RWPE1 (cell line): ENCODE data around the gene ABR.
"Not testable (repeated sequence)": the region's sequence is repeated elsewhere in the genome, so short reads cannot be mapped to it uniquely, and the experiment has no call there.

Experiments
- CTCF ChIA-PET: fragments of 350-600 bp; sonication (Branson Sonifier 250); formaldehyde crosslinking; extraction: SDS; loops from one replicate; lab custom pipeline; 2021; lab: Yijun Ruan, JAX
- POLR2A ChIA-PET: fragments of 400-600 bp; formaldehyde crosslinking; extraction: SDS; loops from one replicate; lab custom pipeline; 2020; ENCODE audit warnings: antibody characterized with exemption; ENCODE audit not compliant: low non-redundant PET; lab: Yijun Ruan, JAX
- DNase-seq: peaks from one replicate; pipeline ENCODE4 v3.0.0; 2012; ENCODE audit warnings: low spot score
- H3K27ac ChIP-seq: fragments of 450-650 bp; 2 replicates; pipeline ENCODE4 v1.5.1; 2017
- TF ChIP-seq, protein P1 (sequence below): fragments of 450-650 bp; conservative IDR thresholded peaks from 2 replicates; pipeline ENCODE4 v1.5.1; 2017; ENCODE audit warnings: low read depth, mild to moderate bottlenecking

Gene ABR

DNA sequence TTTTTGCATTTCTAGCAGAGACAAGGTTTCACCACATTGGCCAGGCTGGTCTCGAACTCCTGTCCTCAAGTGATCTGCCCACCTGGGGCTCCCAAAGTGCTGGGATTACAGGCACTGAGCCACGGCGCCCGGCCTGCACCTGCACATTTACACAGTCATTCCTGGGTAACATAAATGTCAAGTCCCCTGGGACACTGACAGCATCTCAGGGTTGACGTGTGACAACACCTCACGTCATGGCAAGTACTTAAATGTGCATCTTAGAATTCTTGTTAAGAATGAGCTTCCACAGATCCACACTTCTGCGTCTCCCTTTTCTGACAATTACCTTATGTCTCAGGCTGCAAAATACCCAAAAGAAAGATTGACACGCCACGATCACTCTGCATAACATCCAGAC, 80.5 kb downstream of the ABR start:
- ChIA-PET CTCF (no interaction called here), POLR2A (no interaction called here)
- DNase-seq: no peak
- TF ChIP-seq, protein P1, sequence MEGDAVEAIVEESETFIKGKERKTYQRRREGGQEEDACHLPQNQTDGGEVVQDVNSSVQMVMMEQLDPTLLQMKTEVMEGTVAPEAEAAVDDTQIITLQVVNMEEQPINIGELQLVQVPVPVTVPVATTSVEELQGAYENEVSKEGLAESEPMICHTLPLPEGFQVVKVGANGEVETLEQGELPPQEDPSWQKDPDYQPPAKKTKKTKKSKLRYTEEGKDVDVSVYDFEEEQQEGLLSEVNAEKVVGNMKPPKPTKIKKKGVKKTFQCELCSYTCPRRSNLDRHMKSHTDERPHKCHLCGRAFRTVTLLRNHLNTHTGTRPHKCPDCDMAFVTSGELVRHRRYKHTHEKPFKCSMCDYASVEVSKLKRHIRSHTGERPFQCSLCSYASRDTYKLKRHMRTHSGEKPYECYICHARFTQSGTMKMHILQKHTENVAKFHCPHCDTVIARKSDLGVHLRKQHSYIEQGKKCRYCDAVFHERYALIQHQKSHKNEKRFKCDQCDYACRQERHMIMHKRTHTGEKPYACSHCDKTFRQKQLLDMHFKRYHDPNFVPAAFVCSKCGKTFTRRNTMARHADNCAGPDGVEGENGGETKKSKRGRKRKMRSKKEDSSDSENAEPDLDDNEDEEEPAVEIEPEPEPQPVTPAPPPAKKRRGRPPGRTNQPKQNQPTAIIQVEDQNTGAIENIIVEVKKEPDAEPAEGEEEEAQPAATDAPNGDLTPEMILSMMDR: no peak
- H3K27ac ChIP-seq: peak overlapping the region; percentile 68

DNA sequence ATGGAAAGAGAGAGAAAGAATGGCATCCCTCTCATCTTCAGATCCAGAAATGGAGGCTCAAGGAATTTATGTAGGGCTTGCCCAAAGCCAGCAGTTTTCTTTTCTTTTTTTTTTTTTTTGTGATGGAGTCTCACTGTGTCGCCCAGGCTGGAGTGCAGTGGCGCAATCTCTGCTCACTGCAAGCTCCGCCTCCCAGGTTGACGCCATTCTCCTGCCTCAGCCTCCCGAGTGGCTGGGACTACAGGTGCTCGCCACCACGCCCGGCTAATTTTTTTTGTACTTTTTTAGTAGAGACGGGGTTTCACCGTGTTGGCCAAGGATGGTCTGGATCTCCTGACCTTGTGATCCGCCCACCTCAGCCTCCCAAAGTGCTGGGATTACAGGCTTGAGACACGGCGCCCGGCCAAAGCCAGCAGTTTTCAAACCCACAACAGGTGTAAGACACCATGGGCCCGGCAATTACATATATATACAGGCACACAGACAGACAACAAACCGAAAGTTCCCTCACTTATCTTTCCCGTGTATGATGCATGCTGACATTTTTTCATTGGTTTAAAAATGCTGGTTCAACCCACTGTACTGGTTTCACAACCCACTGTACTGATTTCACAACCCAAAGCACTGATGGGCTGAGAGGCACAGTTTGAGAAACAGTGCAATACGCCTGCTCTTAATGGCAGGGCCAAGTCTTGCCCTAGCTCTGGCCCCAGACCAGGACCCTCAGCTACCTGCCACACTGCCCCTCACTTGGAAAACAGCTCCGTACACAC, 81.6 kb downstream of the ABR start:
- DNase-seq: peak; percentile 57
- H3K27ac ChIP-seq: peak overlapping the region; percentile 68
- POLR2A ChIA-PET: not testable (repeated sequence)
- CTCF ChIA-PET: interaction anchor here (0.6 to 0.7 kb wide), 2 partner anchors 22 to 686 kb away, joined by 3 to 4 read pairs; no protein-coding TSS in a partner anchor

DNA sequence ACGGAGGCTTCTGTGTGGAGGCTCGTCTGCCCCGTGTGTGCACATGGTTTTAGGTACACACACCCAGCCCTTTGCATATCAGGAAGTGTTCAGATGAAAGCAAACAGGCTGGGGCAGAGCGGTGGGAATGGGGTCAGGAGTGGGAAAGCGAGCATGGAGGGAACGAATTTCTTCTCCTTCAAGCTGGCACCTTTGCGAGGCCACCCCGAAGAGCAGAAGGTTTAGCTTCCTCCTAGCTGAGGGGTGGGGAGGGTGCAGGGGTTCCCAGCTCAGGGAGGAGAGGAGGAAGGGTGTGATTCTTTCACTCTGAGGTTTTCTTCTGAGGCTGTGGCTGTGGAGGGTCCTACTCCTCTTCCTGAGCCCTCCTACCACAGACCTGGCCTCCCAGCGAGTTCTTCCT, 83.6 kb downstream of the ABR start:
- POLR2A ChIA-PET: no interaction called here
- H3K27ac ChIP-seq: peak overlapping the region; percentile 63
- TF ChIP-seq, protein P1: no peak
- DNase-seq: no peak
- CTCF ChIA-PET: interaction anchor here (0.6 to 0.7 kb wide), 3 partner anchors 16 to 97 kb away, joined by 3 to 5 read pairs (median 3); no protein-coding TSS in a partner anchor

DNA sequence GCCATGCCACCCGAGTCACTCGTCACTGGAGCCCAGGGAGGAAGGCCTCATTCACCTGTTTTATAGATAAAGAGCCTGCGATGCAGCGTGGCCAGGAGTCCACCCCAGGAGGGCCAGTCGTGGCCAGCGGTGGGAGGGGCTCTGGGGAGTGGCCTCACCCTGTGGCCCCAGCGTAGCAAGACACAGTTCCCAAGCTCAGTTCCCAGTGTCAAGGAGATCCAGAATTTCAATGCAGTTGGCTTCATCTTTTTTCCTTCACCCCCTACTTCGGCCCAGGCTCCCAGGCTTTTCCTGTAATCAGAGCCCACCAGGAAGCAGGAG, 84.0 kb downstream of the ABR start:
- peak overlapping the region; percentile 63 for H3K27ac ChIP-seq
- TF ChIP-seq, protein P1: no peak
- DNase-seq: no peak
- ChIA-PET POLR2A (no interaction called here), CTCF (interaction anchor here (0.6 kb wide), 1 partner anchor 27 kb away, joined by 3 read pairs; no protein-coding TSS in a partner anchor)

DNA sequence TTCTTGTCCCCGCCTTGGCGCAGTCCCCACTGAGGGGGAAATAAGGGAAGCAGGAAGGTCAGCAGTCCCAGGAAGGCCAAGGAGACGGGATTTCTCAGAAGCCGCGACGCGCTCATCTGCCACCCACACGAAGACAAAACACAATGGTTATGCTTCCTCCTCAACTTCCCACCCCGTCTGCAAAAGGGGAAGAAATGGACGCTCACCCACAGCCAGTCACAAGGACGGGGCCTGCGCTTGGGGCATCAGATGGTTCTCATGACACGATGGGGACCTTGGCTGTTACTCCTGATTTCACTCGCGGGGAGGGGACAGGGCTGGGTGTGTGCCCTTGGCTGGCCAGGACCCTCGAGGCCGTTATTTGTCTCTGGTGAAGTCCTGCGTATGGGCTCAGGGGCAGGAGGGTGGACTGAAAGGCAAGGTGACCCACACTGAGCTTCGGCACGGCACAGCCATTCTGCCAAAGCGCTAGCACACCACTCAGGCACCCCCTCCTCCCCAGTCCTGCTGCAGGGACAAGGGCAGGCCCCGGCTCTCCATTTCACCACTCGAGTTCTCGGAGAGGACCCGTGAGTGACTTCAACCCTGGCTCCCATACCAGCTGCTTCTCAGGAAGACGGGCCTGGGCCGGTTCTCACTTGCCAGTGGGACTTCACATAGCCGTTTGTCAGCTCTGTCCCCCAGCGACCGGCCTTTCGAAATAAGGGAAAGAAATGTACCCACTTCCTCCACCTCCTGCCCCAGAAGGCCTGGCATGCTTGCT, 84.5 kb downstream of the ABR start:
- H3K27ac ChIP-seq: peak overlapping the region; percentile 63
- TF ChIP-seq, protein P1: no peak
- CTCF ChIA-PET: no interaction called here
- DNase-seq: no peak
- POLR2A ChIA-PET: no interaction called here

DNA sequence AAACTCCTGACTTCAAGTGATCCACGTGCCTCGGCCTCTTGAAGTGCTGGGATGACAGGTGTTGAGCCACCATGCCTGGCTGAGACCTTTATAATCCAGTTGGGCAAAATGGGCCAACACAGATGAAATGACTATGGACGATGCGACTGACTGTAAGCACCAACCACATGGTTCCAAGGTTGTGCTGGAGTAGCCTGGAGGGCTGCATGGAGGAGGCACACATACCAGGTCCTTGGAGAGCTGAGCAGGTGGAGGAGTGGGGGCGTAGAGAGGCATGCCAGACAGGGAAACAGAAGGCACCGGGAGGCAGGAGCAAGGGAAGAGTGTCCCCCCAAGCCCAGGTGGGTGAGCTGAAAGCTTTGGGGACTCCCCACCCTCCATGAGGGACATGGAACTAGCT, 85.2 kb downstream of the ABR start:
- DNase-seq: no peak
- TF ChIP-seq, protein P1: no peak
- CTCF ChIA-PET: no interaction called here
- POLR2A ChIA-PET: no interaction called here
- 0 out of 2 replicates have a peak overlapping the region, but pooled peaks have one; percentile 63 for H3K27ac ChIP-seq
